ENCODE results near the gene SNX5. TPM values are rescaled to one million over a fixed set of nuclear protein-coding genes. Genes with fewer than 3 reads are reported as not detected.

Gene SNX5
- total and polyA plus RNA-seq, 9 of the 15 experiments (the other 6 are each of a cell fraction or from before 2014, with no cell fraction given) = 53.5 to 276 (median 160) TPM

DNA sequence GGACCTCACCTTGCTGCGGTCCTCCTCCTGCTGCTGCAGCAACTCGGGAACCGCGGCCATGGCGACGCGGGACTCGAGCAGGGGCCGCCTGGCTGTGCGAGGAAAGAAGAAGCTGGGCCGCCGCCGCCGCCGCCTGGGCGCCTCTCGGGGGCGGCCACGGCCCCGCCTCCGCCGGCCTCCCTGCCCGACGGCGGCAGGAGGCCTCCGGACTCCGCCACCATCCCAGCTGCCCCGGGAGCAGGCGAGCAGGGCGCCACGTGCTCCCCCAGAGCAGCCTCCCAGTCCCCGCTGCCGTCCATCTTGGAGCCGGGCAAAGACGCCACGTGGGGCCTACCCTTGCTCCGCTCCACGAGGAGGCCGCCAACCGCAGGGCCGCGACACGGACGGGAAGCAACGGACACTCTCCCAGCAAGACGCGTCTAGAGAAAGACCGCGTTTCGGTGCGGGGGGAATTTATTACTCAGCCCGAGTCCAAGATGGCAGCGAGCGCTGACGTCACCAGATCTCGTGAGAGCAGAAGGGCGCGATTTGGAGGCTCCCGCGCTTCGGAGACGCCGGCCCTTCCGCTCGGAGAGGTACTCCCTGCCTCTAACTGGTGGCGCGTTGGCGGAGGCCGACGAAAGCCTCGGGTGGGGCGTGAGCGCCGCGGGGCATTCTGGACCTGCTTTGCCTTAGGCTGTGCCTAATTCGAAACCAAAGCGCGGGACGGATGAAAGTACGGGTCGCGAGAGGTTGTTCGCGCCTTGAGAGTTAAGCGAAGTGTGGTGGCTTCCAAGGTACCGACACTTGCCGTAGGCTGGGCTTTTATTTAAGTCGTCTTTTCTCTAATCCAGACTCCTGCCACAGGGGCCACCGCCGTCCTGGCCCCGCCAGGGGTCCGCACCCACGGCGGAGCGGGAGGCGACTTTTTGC lies at the start of gene SNX5, which contains the start of gene MGME1 (continued):
- TF ChIP-seq, protein P1, sequence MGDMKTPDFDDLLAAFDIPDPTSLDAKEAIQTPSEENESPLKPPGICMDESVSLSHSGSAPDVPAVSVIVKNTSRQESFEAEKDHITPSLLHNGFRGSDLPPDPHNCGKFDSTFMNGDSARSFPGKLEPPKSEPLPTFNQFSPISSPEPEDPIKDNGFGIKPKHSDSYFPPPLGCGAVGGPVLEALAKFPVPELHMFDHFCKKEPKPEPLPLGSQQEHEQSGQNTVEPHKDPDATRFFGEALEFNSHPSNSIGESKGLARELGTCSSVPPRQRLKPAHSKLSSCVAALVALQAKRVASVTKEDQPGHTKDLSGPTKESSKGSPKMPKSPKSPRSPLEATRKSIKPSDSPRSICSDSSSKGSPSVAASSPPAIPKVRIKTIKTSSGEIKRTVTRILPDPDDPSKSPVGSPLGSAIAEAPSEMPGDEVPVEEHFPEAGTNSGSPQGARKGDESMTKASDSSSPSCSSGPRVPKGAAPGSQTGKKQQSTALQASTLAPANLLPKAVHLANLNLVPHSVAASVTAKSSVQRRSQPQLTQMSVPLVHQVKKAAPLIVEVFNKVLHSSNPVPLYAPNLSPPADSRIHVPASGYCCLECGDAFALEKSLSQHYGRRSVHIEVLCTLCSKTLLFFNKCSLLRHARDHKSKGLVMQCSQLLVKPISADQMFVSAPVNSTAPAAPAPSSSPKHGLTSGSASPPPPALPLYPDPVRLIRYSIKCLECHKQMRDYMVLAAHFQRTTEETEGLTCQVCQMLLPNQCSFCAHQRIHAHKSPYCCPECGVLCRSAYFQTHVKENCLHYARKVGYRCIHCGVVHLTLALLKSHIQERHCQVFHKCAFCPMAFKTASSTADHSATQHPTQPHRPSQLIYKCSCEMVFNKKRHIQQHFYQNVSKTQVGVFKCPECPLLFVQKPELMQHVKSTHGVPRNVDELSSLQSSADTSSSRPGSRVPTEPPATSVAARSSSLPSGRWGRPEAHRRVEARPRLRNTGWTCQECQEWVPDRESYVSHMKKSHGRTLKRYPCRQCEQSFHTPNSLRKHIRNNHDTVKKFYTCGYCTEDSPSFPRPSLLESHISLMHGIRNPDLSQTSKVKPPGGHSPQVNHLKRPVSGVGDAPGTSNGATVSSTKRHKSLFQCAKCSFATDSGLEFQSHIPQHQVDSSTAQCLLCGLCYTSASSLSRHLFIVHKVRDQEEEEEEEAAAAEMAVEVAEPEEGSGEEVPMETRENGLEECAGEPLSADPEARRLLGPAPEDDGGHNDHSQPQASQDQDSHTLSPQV (IDR thresholded peaks at IDR 0.05) = 0 out of 2 replicates have a peak, but pooled peaks have one; percentile 8
- TF ChIP-seq MBD2 (IDR thresholded peaks at IDR 0.05; ENCODE audit: borderline replicate concordance, low read depth) = peak; percentile 50; the same call in 1 of the 2 replicates
- TF ChIP-seq XRCC5 (IDR thresholded peaks at IDR 0.05; ENCODE audit: low read depth, low read length) = 0 out of 2 replicates have a peak, but pooled peaks have one; percentile 54
- no peak for TF ChIP-seq POLR3G (IDR thresholded peaks at IDR 0.05; ENCODE audit: extremely low read depth, insufficient read length, insufficient replicate concordance)
- TF ChIP-seq KDM2B (CRISPR knock-in tag; IDR thresholded peaks at IDR 0.05) = no peak
- TF ChIP-seq CSDE1 (IDR thresholded peaks at IDR 0.05) = peak in 1 of 2 experiments; percentile 90; a peak in 2 of 4 replicates
- TF ChIP-seq U2AF2 (optimal IDR thresholded peaks at IDR 0.05; ENCODE audit: low read depth, low read length) = no peak
- TF ChIP-seq, protein P2, sequence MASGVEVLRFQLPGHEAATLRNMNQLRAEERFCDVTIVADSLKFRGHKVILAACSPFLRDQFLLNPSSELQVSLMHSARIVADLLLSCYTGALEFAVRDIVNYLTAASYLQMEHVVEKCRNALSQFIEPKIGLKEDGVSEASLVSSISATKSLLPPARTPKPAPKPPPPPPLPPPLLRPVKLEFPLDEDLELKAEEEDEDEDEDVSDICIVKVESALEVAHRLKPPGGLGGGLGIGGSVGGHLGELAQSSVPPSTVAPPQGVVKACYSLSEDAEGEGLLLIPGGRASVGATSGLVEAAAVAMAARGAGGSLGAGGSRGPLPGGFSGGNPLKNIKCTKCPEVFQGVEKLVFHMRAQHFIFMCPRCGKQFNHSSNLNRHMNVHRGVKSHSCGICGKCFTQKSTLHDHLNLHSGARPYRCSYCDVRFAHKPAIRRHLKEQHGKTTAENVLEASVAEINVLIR (CRISPR knock-in tag; IDR thresholded peaks at IDR 0.05) = peak; percentile 90
- TF ChIP-seq, protein P3, sequence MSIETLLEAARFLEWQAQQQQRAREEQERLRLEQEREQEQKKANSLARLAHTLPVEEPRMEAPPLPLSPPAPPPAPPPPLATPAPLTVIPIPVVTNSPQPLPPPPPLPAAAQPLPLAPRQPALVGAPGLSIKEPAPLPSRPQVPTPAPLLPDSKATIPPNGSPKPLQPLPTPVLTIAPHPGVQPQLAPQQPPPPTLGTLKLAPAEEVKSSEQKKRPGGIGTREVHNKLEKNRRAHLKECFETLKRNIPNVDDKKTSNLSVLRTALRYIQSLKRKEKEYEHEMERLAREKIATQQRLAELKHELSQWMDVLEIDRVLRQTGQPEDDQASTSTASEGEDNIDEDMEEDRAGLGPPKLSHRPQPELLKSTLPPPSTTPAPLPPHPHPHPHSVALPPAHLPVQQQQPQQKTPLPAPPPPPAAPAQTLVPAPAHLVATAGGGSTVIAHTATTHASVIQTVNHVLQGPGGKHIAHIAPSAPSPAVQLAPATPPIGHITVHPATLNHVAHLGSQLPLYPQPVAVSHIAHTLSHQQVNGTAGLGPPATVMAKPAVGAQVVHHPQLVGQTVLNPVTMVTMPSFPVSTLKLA (conservative IDR thresholded peaks at IDR 0.05) = peak; percentile 97 to 98
- peak; percentile 97 for TF ChIP-seq POLR2G (IDR thresholded peaks at IDR 0.05; ENCODE audit: low read depth, low read length)

All from K562 (cell line).